ENCODE results near the gene TMEM250.

The TMEM250 gene

DNA sequence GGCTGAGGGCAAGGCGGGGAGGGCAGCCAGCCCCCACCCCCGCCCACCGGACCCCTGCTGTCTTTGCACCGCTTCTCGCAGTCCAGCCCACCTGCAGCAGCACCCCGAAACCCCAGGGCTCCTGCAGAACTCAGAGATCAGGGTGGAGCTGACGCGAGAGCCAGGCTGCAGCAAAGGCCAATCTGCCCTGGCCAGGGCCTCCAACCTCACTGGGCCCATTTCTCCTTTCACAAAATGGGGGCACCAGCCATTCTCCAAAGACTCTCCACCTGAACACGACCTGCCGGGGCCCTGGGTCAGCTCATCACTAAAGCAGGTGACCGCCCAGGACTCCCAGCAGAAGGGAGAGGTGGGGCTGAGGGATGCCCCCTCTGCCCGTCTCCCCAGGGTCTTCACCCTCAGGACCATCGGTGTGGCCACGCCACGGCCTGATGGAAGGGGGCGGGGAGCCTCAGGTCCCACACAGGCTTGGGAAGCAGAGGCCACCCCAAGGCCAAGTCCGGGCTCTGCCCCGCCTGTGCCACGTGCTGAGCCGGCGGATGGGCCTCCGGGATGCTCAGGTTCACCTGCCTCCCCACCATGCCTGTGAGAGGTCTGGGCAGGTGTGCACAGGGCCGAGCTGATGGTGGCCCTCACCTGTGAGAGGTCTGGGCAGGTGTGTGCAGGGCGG is 36.7 kb downstream of the TMEM250 start:
- DNase-seq, result no peak

DNA sequence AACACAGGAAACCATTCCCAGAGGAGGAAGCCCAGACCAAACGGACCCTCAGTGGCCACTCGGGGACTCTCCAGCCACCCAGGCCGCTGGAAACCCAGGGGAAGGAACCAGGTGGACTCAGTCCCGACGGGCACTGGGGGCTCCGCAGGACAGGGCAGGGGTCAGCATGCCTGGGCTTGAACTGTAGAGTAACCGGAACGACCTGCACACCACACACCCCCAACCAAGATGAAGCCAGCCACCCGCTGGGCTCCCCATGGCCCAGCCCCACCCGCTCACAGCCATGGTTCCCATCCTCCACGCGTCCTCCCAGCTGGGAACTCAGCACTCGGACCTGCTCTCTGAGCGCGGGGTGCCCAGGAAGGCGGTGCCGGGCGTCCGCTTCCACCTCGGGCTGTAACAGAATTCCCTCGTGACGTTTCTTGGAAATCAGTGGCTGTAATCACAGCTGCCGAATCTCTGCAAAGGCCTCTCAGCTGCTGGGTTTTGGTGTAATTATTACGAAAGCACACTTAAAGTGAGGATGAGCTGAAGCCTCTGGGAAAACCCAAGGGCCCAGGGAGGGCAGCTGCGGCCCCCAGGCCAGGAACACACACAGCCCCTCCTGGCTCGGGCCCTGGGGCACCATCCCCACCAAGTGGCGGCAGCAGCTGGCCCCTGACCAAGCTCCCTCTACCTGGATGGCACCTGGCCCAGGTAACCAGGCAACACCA is 37.4 kb downstream of the TMEM250 start:
- DNase-seq, result peak; percentile 74

DNA sequence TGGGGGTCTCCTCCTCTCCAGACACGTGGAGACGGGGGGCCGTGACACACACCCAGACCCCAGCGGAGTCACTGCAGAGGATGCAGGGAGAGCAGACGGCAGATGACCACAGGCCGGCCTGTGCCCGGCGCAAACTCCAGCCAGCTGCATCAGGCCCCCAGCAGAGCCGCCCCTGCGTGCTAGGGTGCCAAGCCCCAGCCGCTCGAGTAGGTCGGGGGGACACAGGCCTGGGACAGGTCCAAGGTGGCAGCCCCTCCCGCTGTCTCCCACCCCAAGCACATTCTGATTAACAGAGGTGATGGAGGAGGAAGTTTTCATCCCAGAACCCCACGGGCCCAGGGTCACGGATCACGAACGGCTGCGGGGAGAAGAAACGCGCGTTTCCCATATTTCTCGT is 38.0 kb downstream of the TMEM250 start:
- no peak for DNase-seq

DNA sequence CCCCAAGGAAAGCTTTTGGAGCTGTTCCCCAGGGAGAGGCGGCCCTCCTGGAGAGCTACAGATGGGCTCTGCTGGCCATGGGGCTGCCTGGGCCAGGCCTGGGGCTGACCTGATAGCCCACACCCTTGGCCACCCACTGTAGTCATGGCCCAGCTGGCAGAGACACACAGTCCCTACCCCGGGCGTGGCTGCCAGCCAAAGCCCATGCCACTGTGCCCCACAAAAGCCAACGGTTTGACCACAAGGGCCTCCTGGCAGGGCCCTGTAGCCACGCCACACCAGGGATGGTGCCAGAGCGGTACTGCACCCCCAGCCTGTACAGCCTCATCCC is 38.8 kb downstream of the TMEM250 start:
- DNase-seq, result no peak

DNA sequence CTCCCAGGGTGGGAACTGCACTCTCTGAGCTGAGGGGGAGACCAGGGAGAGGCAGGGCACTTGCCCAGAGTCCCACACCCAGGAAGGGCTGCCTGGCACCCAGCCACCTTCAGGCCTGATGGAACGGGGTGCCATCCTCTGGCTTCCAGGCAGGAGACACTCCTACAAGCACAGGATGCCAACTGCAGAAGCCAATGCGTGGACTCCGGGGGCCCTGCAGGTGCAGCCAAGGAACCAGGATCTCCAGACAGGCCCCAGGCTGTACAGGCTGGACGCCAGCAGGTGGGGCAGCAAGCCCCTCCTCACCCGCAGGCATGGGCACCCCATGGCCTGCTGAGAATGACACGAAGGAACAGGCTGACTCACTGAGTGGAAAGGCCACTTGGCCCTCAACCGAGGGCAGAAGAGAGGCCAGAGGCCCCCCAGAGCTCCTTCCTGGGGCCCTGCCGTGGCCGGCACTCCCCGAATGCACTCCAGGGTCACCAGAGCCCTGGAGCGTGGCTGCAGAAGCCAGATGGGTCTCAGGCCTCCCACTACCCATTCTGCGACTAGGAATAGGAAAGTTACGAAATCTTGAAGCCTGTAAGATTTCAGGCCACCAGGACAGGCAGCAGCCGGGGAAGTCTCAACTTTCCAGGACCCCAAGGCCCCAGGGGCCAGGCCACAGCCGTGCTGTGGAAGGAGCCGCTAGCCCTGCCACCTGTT is 39.3 kb downstream of the TMEM250 start:
- DNase-seq, result peak; percentile 83

DNA sequence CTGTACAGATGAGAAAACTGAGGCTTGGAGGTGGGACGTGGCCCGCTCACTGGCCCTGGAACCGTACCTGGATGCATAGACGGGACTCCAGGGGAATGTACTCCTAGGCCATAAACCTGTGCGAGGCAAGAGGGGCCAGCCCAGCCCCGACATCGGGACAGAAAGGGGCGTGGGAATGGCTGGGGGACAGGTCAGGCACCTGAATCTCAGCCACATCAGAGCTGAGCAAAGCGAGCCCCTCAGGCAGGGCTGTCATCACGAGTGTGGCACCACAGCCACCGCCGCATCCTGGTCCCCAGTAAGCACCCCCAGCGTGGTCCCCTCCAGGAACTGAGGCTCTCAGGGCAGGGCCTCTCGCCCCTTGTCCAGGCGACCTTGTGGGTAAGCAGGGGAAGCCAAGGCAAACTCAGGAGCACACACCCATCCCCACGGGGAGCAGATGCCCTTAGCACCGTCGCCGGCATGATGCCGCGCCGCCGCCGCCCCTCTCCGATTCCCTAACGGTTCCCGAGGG is 40.1 kb downstream of the TMEM250 start:
- DNase-seq, result no peak

DNA sequence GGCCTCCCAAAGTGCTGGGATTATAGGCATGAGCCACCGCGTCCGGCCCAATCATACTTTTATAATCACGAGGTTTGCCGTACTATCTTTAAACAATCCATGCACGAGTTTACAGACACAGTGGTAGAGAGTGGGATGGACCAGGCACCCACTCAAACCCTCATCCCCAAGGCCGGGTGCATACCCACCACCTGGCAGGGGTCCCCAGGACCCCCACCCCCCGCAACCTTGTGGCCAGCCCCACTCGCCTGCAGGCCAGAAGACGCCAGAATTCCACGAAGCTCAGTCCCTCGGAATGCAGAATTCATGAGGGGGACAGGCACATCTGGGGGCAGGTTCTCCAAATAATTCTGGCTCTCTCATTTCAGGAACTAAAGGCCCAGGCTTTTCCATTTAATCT is 40.7 kb downstream of the TMEM250 start:
- DNase-seq, result no peak

DNA sequence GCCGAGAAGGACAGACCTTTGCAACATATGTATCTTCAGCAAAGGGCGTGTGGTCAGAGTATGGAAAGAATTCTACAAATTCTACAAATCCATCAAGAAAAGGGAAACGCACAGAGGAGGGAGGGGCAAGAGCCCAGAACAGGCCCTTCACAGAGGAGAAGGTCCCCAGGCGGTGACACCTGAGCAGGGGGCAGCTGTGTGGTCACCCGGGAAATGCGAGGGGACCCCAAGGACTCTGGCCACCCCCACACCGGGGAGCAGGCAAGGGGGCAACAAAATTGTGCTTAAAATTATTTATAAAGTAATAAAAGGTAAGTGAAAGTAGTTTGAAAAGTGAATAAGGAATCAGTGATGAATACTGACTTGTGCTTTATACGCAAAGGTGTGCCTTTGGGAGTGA is 41.2 kb downstream of the TMEM250 start:
- DNase-seq, result no peak

DNA sequence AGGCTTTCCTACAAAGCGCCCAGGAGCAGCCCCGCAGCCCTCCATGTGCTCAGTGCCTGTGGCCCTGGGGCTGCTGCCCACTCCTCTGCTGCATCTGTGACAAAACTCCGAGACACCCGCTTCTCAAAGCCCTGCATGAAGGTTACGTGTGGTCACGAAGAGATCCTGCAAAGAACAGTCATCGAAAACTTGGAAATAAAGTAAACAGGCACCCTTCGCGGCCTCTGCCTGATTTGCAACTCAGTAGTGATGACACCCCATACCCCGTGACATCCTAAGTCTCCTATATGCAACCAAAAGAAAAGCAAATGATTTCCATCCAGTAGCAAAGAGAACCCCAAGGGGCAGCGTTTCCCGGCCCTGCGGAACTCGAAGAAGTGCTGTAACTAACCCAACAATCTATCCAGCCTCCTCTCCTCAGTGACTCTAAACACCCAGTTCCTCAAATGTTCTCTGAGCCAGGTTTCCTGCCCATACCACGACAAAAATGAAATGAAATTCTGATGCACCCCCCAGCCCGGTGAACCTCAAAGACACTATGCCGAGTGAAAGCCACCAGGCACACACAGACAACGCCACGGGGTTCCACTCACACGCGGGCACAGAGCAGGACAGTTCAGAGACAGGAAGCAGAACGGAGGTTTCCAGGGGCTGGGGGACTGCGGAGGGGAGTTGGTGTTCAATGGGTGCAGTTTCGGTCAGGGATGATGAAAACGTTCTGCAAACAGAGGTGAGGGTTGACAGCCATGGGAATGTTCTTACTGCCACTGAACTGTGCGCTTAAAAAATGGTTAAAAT is 42.6 kb downstream of the TMEM250 start:
- DNase-seq, result no peak

DNA sequence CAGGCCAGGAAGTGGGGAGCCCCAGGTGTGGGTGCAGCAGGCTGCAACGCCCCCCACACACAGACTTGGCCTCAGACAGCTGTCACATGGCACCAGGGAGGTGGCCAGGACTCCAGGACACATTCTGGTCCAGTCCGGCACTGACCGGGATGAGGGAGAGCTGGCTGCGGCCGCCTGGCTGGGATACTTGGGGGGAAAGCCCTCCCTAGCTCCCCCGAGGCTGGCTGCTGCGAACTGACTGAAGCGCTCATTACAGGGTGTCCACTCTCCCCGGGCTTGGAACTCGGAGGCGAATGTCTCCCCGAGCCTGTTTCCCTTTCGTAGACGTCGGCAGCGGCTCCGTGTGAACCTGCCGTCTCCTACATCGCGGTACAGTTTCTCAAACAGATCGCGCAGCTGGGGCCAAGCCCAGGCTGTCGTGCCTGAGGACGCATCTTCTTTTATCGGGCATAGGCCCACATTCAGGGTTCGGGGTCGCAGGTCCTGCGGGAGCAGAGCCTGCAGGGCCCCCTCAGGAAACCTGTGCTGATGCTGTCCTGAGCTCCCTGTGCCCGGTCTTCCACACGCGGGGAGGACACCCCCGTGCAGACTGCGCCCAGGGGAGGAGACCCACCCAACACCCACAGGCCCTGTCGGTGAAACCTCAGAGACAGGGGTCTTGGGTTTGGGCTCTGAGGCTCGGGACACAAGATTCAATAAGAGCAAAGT is 43.4 kb downstream of the TMEM250 start:
- no peak for DNase-seq

DNA sequence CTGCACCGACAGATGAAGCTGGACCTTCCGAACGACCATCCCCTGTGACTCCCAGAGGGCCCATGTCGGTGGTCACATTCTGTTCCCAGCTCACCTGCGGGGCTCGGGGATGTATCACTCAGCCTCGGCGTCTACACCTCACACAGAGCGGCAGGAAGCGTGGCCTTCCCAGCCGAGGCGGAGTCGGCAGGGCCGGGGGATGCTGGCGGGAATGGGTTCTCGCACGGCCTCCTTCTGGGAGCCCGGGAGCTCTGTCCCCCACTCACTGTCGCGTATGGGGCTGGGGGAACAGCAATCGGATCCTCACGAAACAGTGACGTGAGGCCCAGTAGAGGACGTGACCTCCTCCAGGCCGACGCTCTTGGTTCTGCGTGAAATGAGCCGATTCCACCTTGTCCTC is 44.0 kb downstream of the TMEM250 start:
- DNase-seq, result no peak
